RWPE1 (cell line): Measurements from ENCODE around the gene ROPN1B.
"Not testable (repeated sequence)": the region's sequence is repeated elsewhere in the genome, so short reads cannot be mapped to it uniquely, and the experiment has no call there.

Experiments used
- CTCF ChIA-PET: fragments of 350-600 bp; sonication (Branson Sonifier 250); formaldehyde crosslinking; extraction: SDS; loops from one replicate; lab custom pipeline; 2021; lab: Yijun Ruan, JAX
- POLR2A ChIA-PET: fragments of 400-600 bp; formaldehyde crosslinking; extraction: SDS; loops from one replicate; lab custom pipeline; 2020; ENCODE audit warnings: antibody characterized with exemption; ENCODE audit not compliant: low non-redundant PET; lab: Yijun Ruan, JAX
- DNase-seq: peaks from one replicate; pipeline ENCODE4 v3.0.0; 2012; ENCODE audit warnings: low spot score
- H3K27ac ChIP-seq: fragments of 450-650 bp; 2 replicates; pipeline ENCODE4 v1.5.1; 2017
- TF ChIP-seq, protein P1 (sequence below): fragments of 450-650 bp; conservative IDR thresholded peaks from 2 replicates; pipeline ENCODE4 v1.5.1; 2017; ENCODE audit warnings: low read depth, mild to moderate bottlenecking

The ROPN1B gene

DNA sequence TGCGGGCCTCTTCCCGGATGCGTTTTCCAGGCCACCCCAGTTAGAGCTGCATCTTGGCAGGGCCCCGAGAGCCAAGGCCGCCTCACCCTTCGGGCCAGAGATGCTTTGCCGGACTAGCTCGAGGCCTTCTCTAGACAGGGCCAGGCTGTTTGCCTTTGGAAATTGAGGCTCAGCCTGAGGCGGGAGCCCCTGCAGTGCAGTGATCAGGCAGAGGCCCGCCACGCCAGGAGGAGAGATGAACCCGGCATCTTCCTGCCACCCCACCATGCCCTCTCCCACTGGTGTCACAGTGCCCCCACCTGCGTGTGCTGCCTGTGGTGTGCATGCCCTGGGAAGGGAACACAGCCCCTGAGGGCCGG is 8.9 kb upstream of the ROPN1B start:
- DNase-seq = no peak
- TF ChIP-seq, protein P1, sequence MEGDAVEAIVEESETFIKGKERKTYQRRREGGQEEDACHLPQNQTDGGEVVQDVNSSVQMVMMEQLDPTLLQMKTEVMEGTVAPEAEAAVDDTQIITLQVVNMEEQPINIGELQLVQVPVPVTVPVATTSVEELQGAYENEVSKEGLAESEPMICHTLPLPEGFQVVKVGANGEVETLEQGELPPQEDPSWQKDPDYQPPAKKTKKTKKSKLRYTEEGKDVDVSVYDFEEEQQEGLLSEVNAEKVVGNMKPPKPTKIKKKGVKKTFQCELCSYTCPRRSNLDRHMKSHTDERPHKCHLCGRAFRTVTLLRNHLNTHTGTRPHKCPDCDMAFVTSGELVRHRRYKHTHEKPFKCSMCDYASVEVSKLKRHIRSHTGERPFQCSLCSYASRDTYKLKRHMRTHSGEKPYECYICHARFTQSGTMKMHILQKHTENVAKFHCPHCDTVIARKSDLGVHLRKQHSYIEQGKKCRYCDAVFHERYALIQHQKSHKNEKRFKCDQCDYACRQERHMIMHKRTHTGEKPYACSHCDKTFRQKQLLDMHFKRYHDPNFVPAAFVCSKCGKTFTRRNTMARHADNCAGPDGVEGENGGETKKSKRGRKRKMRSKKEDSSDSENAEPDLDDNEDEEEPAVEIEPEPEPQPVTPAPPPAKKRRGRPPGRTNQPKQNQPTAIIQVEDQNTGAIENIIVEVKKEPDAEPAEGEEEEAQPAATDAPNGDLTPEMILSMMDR = no peak
- POLR2A ChIA-PET = no interaction called here
- H3K27ac ChIP-seq = no peak overlapping the region
- CTCF ChIA-PET = no interaction called here

DNA sequence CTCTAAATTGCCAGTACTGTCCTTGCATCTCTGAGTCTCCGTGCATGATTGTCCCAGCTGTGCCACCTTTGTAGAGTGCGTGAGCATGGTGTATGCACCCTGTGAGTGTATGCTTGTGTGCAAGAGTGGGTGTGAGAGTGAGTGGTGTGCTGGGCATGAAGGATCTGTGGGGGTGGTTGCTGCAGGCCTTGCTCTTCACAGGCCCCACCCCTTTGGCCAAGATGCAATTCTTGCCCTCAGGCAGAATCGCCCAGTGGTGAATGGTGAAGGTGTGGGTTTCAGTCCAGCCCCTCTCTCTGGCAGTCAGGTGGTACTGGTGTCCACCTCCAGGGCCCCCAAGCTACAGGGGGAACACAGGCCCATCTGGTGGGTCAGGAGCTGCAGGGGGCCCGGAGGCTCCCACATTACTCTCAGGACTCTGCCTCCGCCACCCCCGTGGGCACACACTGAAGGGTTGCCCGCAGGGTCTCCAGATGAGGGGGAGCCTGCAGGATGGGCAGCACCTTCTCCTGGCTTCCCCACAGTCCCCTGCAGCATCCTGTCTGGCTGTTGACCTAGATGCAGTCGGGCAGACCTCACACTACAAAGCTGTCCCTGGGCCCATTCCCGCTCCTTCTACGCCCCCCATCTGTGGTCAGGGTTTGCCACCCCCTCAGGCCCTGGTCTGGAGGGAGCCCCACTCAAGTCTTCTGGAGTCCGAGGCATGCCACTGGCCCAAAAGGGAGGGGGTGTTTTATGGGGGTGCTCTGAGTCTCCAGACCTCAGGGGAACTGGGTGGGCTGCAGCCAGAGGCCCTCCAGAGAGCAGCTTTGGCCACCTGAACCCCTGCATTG is 8.3 kb upstream of the ROPN1B start:
- ChIA-PET CTCF (interaction anchor here (0.6 kb wide), 1 partner anchor 94 kb away, joined by 4 read pairs; no protein-coding TSS in a partner anchor), POLR2A (no interaction called here)
- DNase-seq = no peak
- H3K27ac ChIP-seq = no peak overlapping the region
- TF ChIP-seq, protein P1 = no peak

DNA sequence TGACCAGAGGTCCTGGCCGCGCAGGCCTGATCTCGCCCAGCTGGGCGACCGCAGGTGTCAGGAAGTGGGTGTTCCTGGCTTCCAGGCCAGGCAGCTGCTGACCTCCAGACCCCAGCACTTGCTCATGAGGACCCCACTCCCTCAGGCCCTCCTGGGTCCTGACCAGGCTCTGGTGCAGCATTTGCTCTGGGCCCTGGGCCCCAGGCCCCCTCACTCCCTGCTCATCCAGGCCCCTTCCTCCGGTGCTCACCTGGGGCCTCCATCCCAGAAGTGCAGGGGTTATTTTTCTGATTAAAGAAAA is 7.7 kb upstream of the ROPN1B start:
- TF ChIP-seq, protein P1 = no peak
- no peak overlapping the region for H3K27ac ChIP-seq
- DNase-seq = no peak
- CTCF ChIA-PET = interaction anchor here (0.6 kb wide), 1 partner anchor 94 kb away, joined by 4 read pairs; no protein-coding TSS in a partner anchor
- POLR2A ChIA-PET = no interaction called here

DNA sequence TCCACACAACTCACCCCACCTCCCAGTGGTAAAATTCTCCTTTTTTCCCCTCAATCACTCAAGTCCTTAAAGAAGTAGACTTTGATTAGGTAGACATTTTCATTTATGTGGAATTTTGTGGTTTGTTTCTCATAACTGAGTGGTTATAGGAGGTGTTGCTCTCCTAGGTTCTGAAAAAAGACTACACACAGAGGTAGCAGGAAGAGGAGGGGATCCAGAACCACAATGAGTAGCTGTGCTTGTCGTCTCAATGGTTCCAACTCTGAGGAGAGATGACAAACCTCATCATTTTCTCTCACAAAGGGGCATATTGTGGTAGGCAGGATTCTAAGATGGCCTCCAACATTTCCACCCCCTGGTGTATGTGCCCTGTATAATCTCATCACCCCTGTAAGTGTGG is 5.1 kb upstream of the ROPN1B start:
- DNase-seq, H3K27ac ChIP-seq, CTCF ChIA-PET, POLR2A ChIA-PET: not testable (repeated sequence)

DNA sequence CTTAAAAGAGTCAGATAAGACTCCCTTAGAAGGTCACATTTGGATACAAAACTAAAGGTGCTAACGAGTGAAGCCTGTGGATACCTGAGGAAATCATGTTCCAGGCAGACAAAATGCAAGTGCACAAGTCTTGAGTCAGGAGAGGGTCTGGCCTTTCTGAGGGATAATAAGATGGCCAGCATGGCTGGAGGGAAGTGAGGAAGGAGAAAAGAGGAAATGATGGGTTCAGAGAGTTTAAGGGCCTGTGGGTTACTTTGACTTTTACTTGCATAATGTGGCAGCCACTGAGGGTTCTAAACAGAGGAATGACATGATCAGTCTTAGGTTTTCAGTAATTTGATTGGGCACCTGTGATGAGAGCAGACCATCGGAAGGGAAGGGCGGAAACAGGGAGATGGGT is 3.5 kb upstream of the ROPN1B start:
- ChIA-PET CTCF (no interaction called here), POLR2A (no interaction called here)
- TF ChIP-seq, protein P1 = no peak
- DNase-seq = no peak
- H3K27ac ChIP-seq = no peak overlapping the region

DNA sequence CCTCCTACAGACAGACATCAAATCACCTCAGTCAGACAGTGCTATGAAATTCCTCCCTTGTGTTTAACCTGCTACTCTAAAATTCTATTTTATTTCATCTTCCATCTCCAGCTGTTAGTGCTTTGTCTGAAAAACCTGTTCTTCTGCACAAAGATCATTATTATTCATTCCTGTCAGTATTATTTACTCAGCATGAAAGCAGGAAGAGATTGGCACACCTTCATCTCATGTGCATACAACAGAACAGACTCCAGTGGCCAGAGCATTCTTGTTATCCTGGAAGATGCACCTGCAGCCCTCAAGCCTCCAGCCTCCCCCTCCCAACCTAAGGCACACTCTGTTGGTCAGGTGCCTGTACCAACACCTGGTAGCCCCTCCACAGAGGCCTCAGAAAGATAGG is 1.8 kb upstream of the ROPN1B start:
- TF ChIP-seq, protein P1 = no peak
- CTCF ChIA-PET = no interaction called here
- H3K27ac ChIP-seq = no peak overlapping the region
- POLR2A ChIA-PET = no interaction called here
- no peak for DNase-seq

DNA sequence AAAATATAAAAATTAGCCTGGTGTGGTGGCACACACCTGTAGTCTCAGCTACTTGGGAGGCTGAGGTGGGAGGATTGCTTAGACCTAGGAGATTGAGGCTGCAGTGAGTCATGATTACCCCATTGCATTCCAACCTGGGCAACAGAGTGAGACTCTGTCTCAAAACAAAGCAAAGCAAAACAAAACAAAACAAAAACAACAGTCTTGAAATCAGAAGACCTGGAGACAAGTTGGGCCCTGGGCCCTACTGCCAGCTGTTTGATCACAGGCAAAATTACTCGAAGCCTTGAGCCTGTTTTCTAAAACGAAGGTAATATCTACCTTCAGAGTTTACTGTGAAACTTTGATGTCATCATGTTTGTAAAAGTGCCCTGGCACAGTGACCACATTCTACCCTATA is 857 bp upstream of the ROPN1B start:
- POLR2A ChIA-PET, H3K27ac ChIP-seq, CTCF ChIA-PET, DNase-seq: not testable (repeated sequence)
